ENCODE measurements around the gene NELFA.
"Not testable (repeated sequence)": the region's sequence is repeated elsewhere in the genome, so short reads cannot be mapped to it uniquely, and the experiment has no call there.

NELFA gene

GRCh38 chr4:1994938-1995337 is 13.8 kb downstream of the NELFA start:
- TF ChIP-seq CTCF (conservative IDR thresholded peaks at IDR 0.05; ENCODE audit: control insufficient read depth, insufficient read depth, low read depth, low read length): no peak
- no peak for DNase-seq (ENCODE audit: low read depth)
- H3K4me3 ChIP-seq (ENCODE audit: control insufficient read depth, low read depth, low read length): no peak overlapping the region

- DNase-seq (ENCODE audit: low read depth); H3K4me3 ChIP-seq (ENCODE audit: control insufficient read depth, low read depth, low read length): not testable (repeated sequence)
Measured at GRCh38 chr4:1993718-1994516, 14.9 kb downstream of the NELFA start.

GRCh38 chr4:1993169-1993516 is 15.6 kb downstream of the NELFA start:
- H3K4me3 ChIP-seq (ENCODE audit: control insufficient read depth, low read depth, low read length): peak overlapping the region; percentile 7
- no peak for DNase-seq (ENCODE audit: low read depth)
- TF ChIP-seq CTCF (conservative IDR thresholded peaks at IDR 0.05; ENCODE audit: control insufficient read depth, insufficient read depth, low read depth, low read length): no peak

GRCh38 chr4:1992468-1993168 is 16.2 kb downstream of the NELFA start:
- peak; percentile 24 for TF ChIP-seq CTCF (conservative IDR thresholded peaks at IDR 0.05; ENCODE audit: control insufficient read depth, insufficient read depth, low read depth, low read length)
- peak overlapping the region; percentile 7 for H3K4me3 ChIP-seq (ENCODE audit: control insufficient read depth, low read depth, low read length)
- DNase-seq (ENCODE audit: low read depth): peak; percentile 43

- no peak overlapping the region for H3K4me3 ChIP-seq (ENCODE audit: control insufficient read depth, low read depth, low read length)
Measured at GRCh38 chr4:1991596-1992434, 17.0 kb downstream of the NELFA start.

GRCh38 chr4:1991087-1991486 is 17.7 kb downstream of the NELFA start:
- no peak for DNase-seq (ENCODE audit: low read depth)
- TF ChIP-seq CTCF (conservative IDR thresholded peaks at IDR 0.05; ENCODE audit: control insufficient read depth, insufficient read depth, low read depth, low read length): no peak
- H3K4me3 ChIP-seq (ENCODE audit: control insufficient read depth, low read depth, low read length): no peak overlapping the region

More at GRCh38 chr4:1991596-1992434, 17.0 kb downstream of the NELFA start:
- no peak for DNase-seq (ENCODE audit: low read depth)
- no peak for TF ChIP-seq CTCF (conservative IDR thresholded peaks at IDR 0.05; ENCODE audit: control insufficient read depth, insufficient read depth, low read depth, low read length)

Data from fibroblast of mammary gland (primary cell).